Activated naive CD4-positive, alpha-beta T cell treated with Interleukin-2 at 50 U/mL for 16 hours (primary cell): ENCODE data around the gene CKS2.

Experiments
- DNase-seq: peaks from one replicate; pipeline ENCODE4 v3.0.0-alpha.2; 2020

CKS2 gene

GRCh38 chr9:89351584-89352300 lies 40.7 kb downstream of the CKS2 start:
- DNase-seq = no peak

- no peak for DNase-seq
These were observed 41.5 kb downstream of the CKS2 start for GRCh38 chr9:89352451-89352850.

- DNase-seq = no peak
These were observed 42.1 kb downstream of the CKS2 start for GRCh38 chr9:89352874-89353649.

GRCh38 chr9:89353989-89354388 lies 43.0 kb downstream of the CKS2 start:
- DNase-seq = no peak

GRCh38 chr9:89354471-89354870 lies 43.5 kb downstream of the CKS2 start:
- no peak for DNase-seq

GRCh38 chr9:89356782-89357181 lies 45.8 kb downstream of the CKS2 start:
- no peak for DNase-seq

- no peak for DNase-seq
These were observed 46.6 kb downstream of the CKS2 start for GRCh38 chr9:89357331-89358197.

GRCh38 chr9:89358376-89358916 lies 47.5 kb downstream of the CKS2 start:
- DNase-seq = no peak

- no peak for DNase-seq
These were observed 48.0 kb downstream of the CKS2 start for GRCh38 chr9:89358985-89359384.

- DNase-seq = no peak
These were observed 48.8 kb downstream of the CKS2 start for GRCh38 chr9:89359751-89360261.

GRCh38 chr9:89360465-89360864 lies 49.5 kb downstream of the CKS2 start:
- DNase-seq = no peak

GRCh38 chr9:89361031-89361430 lies 50.0 kb downstream of the CKS2 start:
- DNase-seq = no peak

GRCh38 chr9:89361816-89362646 lies 51.0 kb downstream of the CKS2 start:
- DNase-seq = no peak

- no peak for DNase-seq
These were observed 51.8 kb downstream of the CKS2 start for GRCh38 chr9:89362647-89363310.

GRCh38 chr9:89363311-89363670 lies 52.3 kb downstream of the CKS2 start:
- no peak for DNase-seq

- no peak for DNase-seq
These were observed 53.1 kb downstream of the CKS2 start for GRCh38 chr9:89363921-89364665.

- DNase-seq = no peak
These were observed 53.9 kb downstream of the CKS2 start for GRCh38 chr9:89364666-89365531.

- DNase-seq = no peak
These were observed 54.5 kb downstream of the CKS2 start for GRCh38 chr9:89365532-89365912.
